ENCODE measurements around the gene FAM76A.
"Not testable (repeated sequence)": the region's sequence is repeated elsewhere in the genome, so short reads cannot be mapped to it uniquely, and the experiment has no call there.

FAM76A gene

DNA sequence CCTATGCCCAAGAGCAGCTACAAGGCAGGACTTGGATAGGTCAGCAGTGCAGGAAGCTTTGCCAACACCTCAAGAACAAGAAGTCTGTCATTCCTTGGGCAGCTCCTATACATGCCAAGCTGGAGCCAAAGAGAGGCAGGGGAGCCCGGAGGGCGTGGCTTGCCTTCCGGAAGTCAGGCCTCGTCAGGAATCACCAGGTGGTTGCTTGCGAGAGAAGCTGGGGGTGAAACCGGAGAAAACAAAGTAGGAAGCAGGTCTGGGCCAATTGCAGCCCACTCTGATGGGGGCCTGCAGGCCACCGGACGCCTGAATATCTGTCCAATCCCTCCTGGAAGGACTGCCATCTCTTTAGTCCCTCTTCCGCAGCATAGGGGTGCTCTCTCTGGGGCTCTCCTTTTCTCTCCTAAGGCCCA is 794 bp upstream of the FAM76A start:
- DNase-seq (ENCODE audit: low read depth in 3 of 3): no peak

DNA sequence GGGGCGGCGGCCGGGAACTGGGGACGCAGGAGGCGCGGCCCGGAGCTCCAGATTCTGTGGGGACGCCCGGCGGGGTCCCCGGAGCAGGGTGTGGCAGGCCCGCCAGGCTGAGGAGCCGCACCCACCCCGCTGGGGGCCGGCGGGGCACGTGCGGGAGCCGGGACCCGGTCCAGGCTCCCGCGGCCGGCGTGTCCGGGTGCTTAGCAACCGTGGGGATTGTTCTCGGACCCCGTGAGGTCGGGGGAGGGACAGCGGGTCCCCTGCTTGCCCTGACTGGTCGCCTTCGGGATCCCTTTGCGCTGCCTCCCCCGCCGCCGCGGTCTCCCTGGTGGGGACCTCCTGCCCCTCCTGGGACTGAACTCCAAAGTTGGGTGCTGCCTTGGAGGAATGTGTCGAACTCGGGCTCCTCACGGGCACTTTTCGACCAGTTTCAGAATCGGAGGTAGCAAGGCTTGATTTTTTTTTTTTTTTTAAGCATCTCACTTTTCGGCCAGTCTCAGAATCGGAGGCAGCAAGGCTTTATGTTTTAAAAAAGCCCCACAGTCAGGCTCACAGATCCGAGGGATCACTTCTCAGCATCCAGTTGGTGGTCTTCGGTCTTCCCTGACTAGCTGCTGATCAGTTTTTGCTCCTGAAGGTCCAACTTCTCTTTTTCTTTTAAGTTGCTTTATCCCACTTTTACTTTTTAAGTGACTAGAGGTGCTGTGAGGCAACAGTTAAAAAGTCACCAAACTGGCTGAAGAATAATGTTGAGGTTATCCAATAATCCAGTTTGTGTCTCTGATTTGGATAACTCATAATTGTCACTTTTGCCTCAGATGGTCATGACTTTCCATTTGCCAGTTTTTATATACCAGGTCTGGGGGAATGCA is 648 bp downstream of the FAM76A start:
- peak in 2 of 3 experiments; percentile 2 to 44 for DNase-seq (ENCODE audit: low read depth in 3 of 3)

DNA sequence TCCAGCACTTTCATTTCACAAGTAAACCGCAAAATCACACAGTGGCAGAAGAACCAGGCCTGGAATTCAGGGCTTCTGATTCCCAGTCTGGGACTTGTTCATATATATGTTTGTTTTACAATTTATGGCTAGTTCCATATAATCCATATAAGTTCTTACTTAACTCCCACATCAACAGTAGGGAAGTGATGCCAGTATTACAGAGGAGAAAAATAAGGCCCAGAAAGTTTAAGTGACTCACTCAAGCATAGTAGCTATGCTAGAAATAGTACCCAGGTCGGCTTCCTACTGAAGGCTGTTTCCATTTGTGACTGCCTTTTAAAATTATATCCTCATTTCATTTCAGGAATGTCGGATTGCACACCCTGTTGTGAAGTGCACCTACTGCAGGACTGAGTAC is 1.4 kb downstream of the FAM76A start:
- DNase-seq (ENCODE audit: low read depth in 3 of 3): no peak

- DNase-seq (ENCODE audit: low read depth in 3 of 3): no peak
Measured at GRCh38 chr1:27736252-27736651, 10.5 kb downstream of the FAM76A start.

GRCh38 chr1:27741121-27741520 is 15.4 kb downstream of the FAM76A start:
- no peak for DNase-seq (ENCODE audit: low read depth in 3 of 3)

- DNase-seq (ENCODE audit: low read depth in 3 of 3): no peak
Measured at GRCh38 chr1:27744556-27744955, 18.8 kb downstream of the FAM76A start.

DNA sequence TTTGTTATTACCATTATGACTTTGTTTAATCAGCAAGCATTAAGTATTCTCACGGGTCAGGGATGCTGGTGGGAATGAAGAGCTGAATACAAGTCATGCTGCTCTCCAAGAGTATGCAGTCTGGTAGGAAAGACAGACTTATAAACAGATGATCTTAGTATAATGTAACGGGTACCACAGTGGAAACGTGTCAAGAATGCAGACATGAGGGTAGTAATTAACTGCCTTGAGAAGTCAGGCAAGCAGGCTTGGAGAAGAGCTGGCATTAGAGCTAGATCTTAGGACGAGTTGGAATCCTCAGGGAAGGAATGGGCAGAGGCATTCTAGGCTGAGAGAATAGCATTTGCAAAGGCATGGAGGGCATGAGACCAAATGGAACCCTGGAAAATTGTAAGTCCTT is 19.7 kb downstream of the FAM76A start:
- DNase-seq (ENCODE audit: low read depth in 3 of 3): no peak

DNA sequence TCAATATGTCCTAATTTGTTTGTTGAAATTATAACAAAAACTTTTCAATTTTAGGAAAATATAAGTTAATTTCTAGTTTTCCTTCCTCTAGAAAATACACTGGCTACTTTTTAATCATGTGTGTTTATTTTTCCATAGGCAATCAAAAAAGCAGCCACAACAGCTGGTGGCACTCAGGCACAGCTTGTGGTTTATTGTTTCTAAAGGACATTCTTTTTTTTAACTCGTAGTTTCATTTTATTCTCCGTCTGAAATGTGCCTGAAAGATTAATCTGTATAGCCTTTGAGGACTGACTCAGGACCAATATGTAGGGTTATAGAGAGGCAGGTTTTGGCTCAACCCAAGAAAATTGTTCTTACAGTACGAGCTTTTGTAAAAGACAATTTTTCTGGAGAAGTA is 26.6 kb downstream of the FAM76A start:
- no peak for DNase-seq (ENCODE audit: low read depth in 3 of 3)

DNA sequence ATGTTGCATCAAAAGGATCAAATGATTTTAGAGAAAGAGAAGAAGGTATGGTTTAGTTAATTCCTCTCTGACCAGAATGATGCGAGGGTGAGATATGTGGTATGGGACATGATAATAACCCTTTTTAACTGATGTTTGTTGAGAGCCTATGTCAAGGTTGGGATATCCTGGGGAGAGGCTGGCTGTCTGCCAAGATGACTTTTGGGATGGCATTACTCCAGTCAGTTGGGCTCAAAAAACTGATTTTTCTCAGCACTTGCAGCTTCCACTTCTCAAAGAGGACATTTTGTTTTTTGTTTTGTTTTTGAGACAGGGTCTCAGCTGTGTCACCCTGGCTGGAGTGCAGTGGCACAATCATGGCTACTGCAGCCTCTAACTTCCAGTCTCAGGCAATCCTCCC is 29.5 kb downstream of the FAM76A start:
- DNase-seq (ENCODE audit: low read depth in 3 of 3): no peak

GRCh38 chr1:27755865-27756264 is 30.1 kb downstream of the FAM76A start:
- DNase-seq (ENCODE audit: low read depth in 3 of 3): no peak

GRCh38 chr1:27759236-27759635 is 33.5 kb downstream of the FAM76A start:
- no peak for DNase-seq (ENCODE audit: low read depth in 3 of 3)

GRCh38 chr1:27760426-27760825 is 34.7 kb downstream of the FAM76A start:
- no peak for DNase-seq (ENCODE audit: low read depth in 3 of 3)

DNA sequence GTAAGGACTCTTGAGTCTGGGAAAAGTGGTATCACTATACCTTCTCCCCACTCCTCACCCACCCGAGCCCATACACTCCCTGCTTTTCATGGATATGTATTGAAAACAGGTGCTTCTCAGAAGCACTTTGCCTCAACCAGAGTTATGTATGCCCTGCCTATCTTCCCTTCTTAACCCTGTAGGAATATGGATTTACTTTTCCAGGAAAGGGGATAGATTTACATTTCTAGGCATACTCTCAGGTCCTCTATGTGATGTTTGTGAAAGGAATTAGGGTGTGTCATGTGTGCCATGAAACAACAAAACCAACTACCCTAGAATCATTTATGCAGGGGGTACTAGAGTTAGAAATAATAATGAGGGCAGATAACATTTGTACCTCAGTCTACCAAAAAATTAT is 36.3 kb downstream of the FAM76A start:
- no peak for DNase-seq (ENCODE audit: low read depth in 3 of 3)

DNA sequence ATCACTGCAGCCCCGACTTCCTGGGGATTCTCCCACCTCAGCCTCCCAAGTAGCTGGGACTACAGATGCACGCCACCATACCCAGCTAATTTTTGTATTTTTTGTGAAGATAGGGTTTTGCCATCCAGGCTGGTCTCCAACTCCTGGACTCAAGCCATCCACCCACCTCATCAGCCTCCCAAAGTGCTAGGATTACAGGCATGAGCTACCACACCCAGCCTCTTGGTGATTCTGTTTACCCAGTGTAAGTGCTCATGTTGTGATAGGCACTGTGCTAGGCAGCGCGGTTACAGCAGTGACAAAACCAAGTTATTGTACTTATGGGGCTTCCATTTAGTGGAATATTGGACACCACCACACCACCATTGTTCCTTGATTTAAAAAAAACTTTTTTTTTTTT is 37.6 kb downstream of the FAM76A start:
- DNase-seq (ENCODE audit: low read depth in 3 of 3): no peak

DNA sequence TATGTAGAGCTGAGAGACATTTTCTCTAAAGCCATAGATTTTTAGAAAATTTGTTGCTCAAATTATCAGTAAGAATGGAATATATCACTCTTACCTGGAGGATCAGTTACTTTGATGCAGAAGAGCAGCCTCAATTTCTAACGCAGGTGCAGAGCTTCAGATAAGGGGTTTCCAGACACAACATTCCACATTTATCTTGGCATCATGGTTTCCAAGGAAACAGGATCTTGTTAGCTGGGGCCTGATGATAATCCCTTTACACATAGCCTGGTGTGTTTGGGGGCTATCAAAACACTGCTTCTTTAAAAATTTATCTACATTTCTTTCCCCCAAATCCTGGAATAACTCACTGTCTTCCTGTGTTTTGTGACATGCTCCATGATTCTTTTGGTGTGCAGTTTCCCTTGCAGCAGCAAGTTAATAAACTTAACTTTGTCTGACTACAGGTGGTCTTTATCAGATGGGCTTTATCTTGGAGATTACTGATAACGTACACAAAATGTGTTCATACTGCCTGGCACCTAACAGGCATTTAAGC is 44.6 kb downstream of the FAM76A start:
- DNase-seq (ENCODE audit: low read depth in 3 of 3): no peak

DNA sequence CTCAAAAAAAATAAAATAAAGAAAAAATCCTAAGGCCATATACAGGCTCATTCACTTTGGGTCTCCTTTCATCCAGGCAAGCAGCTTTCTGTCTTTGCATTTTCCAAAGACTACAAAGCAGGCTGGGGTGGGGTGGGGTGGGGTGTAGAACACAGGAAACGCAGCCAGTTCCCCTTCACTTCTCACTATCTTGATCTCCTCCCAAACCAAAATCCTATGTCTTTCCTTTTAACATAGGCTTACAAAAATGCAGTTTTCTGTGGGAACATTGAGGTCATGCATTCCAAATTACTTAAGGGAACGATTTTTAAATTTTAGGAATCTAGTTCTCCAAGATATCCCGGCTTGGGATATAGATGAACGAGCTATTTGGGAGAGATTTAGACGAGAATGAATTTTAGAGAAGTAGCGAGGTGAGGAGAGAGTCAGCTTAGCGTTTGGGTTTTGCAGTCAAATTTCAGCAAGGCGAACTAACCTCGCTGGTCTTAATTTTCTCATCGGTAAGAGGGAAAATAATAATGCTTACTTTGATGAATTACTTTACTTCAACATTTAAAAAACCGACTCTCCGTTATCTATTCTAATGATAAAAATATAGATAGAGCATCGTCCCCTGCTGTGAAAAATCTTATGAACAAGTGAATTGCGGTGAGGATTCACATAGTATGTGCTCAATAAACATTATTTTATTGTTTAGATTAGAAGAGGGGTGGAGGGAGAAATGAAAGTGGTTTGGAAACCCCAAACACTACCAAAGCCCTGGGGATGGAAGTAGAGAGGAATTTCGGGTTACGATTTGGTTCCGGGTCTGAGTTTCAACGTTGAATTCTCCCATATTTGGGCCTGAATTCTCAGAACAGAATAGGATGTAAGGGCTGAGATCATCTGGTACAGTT is 46.5 kb downstream of the FAM76A start:
- DNase-seq (ENCODE audit: low read depth in 3 of 3): no peak

- peak; percentile 97 to 99 (median 98) for DNase-seq (ENCODE audit: low read depth in 3 of 3)
Measured at GRCh38 chr1:27772932-27773825, 47.4 kb downstream of the FAM76A start, which contains the start of gene STX12. Gene STX12, plus strand, starts transcription at chr1:27773219. Its CDS starts 89 bp downstream, at chr1:27773308.

DNA sequence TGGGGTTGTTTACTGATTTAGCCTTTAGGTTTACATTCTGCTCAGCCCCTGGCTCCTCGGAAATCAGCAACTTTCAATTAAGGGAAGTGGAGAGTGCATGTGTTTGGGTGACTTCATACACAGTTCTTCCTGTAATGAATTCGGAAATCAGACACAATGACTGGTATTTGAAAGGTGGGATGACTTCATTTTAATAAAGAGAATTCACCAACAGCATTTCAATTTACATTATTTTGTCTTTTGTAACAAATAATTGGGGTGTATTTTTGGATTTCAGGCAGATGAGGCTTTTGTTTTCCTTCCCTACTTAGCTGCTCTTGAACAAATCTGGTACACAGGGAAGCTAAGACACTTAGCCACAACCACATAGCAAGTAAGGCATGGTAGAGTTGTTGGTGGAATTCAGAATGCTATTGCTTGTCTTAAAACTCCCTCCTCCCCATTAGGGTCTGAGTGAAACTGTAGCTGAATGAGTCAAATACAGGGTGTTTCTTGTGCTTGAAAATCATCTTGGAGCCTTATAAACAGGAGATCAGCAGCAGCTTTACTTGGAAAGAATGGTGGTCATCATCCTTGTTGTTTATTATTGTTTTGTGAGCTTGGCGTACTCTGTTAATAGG is 48.2 kb downstream of the FAM76A start:
- DNase-seq (ENCODE audit: low read depth in 3 of 3): no peak

GRCh38 chr1:27774654-27775053 is 48.9 kb downstream of the FAM76A start:
- DNase-seq (ENCODE audit: low read depth in 3 of 3): no peak

DNA sequence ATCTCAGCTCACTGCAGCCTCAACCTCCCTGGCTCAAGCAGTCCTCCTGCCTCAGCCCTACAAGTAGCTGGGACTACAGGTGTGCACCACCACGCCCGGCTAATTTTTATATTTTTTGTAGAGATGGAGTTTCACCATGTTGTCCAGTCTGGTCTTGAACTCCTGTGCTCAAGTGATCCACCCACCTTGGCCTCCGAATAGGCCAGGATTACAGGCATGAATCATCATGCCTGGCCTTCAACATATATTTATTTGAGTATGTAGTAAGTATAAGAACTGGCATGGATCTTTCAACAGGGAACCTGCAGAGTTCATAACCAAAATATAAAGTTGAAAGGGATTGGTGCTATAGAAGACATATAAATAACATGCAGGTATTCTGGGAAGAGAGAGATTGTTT is 49.6 kb downstream of the FAM76A start:
- not testable (repeated sequence) for DNase-seq (ENCODE audit: low read depth in 3 of 3)

- DNase-seq (ENCODE audit: low read depth in 3 of 3): not testable (repeated sequence)
Measured at GRCh38 chr1:27776276-27776675, 50.5 kb downstream of the FAM76A start.
